GM19372 (cell line): ENCODE data around the gene HSPB6.

Source experiments
- ATAC-seq: cut with Tn5 transposase; IDR thresholded peaks from one replicate; pipeline ENCODE4 v1.9.1; 2021; ENCODE audit warnings: mild to moderate bottlenecking, low read depth, moderate library complexity; ENCODE audit not compliant: unreplicated experiment

HSPB6 gene

DNA sequence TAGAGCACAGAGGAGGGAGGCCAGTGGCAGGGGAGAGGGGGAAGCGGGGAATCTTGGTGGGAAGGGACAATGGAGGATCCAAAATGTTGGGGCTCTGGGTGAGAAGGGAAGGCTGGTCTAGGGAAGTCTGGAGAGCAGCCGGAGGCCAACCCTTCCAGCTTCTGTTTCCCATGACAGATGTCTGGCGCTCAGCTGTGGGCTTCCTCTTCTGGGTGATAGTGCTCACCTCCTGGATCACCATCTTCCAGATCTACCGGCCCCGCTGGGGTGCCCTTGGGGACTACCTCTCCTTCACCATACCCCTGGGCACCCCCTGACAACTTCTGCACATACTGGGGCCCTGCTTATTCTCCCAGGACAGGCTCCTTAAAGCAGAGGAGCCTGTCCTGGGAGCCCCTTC is 10.3 kb downstream of the HSPB6 start:
- no peak for ATAC-seq

DNA sequence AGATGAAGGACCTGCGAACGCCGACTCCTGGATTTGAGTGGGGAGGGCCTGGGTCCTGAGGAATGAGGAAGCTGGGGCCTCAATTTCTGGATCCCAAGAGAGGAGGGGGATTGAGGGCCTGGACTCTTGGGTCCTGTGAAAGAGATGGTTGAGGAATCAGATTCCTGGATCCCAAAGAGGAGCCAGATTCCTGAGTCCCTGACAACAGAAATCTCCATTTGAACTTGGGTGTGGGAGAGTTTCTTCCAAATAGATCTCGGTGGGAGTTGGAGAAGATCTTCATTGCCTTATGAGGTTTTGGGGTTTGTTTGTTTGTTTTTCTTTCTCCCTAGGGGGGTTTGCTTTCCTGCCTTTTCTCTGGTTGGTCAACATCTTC is 10.8 kb downstream of the HSPB6 start:
- ATAC-seq, result no peak

- peak; percentile 44 for ATAC-seq
Observed at GRCh38 chr19:35745328-35746086, 11.3 kb downstream of the HSPB6 start, which contains the start of the genes PSENEN and U2AF1L4. Gene PSENEN, plus strand, starts transcription at chr19:35745651. Its CDS starts 280 bp downstream, at chr19:35745931. Gene U2AF1L4, minus strand, starts transcription at chr19:35745418. Its CDS starts 27 bp downstream, at chr19:35745391.

- ATAC-seq, result peak; percentile 37
Observed at GRCh38 chr19:35744430-35745327, 12.2 kb downstream of the HSPB6 start.

GRCh38 chr19:35743640-35744429 is 13.0 kb downstream of the HSPB6 start:
- no peak for ATAC-seq

DNA sequence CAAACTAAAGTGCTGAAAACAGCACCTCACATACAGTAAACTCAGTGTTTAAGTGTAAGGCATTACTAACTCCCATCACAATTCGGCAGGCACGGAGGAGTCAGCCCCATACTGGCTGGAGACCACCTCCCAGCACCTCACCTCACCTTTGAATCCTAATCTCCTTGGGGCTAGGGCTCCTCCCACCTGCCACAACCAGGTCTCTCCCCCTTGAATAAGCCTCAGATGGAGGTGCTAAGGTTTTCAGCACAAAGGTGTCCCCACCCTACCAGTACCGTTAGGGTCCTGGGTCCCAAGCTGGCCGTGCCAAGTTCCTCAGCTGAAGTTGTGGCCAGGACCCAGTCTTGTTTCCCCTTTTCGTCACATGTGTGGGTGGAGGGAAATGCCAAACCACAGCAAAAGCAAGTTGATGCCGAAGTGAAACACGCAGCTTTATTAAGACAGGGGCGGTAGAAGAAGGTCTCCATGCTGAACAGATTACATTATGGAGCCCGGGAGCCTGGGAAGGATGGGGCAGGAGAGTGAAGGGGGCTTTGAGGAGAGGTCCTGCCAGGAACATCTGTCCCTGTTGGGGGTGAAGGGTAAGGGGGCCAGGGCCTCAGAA is 14.6 kb downstream of the HSPB6 start, which contains the start of gene IGFLR1:
TSS of gene IGFLR1 (minus strand) at position 332 of the 604 bp plus-strand sequence. CDS start 1,272 bp downstream, outside the sequence.
- ATAC-seq, result no peak

DNA sequence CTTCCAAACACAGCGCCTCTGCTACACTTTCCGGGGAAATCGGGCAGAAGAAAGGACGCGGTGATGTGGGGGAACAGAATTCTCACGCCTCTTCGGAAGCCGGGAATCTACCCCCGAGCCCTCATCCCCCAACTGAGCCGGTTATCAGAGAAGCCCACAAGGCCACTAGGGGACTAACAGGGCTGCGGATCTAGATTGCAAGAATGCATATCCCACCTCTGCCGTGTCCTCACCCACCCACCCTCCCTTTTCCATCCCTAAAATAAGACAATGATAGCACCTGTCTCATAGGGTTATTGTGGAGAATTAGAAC is 15.7 kb downstream of the HSPB6 start:
- no peak for ATAC-seq

- peak; percentile 55 for ATAC-seq
Observed at GRCh38 chr19:35740423-35741202, 16.2 kb downstream of the HSPB6 start.

- peak; percentile 20 for ATAC-seq
Observed at GRCh38 chr19:35740108-35740422, 16.8 kb downstream of the HSPB6 start.

DNA sequence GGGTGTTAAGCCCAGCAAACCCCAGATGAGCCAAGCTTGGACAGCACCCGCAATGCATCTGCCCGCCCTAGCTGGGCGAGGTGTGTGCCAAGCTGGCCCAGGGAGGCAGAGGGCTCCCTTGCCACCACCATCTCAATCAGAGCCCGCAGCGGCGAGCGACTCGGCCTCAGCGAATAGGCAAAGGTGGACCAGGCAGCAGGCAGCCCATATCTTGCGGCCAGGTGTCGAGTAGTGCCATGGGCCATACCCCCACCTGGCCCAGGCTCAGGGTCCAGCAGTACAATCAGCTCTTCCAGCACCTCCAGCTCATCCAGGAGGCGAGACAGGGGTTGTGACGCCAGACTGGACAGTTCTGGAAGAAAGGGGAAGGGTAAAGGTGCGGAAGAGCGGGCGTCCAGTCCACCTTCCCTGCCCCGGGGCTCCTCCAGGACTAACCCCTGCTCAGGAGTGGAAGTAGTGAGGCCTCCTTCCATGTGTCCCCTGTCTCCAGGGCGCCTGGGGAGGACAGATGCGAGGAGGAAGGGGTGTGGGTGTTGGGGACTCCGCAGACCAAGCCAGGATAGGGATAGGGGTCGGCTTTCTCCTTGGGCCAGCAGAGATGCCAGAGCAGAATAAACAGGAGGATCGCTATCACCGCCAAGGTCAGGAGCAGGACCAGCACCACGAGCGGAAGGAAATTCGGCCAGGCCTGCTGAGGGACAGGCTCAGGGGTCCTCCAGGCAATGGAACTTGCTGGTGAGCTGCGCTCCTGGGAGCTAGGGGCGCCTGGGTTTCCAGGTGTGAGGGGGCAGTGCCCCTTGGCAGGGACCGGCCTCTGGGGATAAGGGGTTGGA is 17.3 kb downstream of the HSPB6 start:
- no peak for ATAC-seq

DNA sequence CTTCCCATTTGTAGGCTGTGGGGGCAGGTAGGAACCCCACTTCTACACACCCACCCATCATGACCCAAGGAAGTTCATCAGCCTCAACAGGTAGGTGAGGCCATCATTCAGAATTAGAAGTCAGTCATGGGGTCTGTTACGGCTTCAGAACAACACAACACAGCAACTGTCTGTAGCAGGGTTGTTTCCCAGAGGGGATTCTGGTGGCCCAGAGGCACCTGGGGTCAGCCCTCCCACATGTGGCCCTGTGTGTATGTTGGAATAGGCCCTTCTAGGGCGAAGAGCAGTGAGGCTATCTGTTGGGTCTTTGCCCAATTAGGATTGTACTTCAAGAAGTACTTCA is 18.0 kb downstream of the HSPB6 start:
- no peak for ATAC-seq

DNA sequence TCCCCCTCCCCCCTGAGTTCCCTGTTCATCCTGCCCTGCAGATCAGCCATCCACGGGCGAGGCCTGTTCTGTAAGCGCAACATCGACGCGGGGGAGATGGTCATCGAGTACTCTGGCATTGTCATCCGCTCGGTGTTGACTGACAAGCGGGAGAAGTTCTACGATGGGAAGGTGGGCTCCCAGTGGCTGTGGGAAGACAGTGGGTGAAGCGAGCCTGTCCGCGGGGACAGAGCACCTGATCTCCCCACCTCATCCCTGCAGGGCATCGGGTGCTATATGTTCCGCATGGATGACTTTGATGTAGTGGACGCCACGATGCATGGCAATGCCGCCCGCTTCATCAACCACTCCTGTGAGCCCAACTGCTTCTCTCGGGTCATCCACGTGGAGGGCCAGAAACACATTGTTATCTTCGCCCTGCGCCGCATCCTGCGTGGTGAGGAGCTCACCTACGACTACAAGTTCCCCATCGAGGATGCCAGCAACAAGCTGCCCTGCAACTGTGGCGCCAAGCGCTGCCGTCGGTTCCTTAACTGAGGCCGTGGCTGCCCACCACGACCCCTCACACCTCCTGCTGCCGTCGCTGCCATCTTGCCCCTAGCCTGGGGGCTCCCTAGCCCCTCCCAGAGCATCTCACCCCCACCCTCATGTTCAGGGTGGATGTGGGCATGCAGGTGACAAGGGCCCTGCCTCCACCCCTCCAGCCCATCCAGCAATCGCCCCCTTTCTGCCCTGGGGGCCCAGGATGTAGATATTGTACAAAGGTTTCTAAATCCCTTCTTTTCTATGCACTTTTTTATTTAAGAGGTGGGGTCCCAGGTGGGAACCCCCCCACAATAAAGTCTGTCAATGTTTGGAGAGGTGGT is 18.6 kb downstream of the HSPB6 start:
- ATAC-seq, result no peak

GRCh38 chr19:35736913-35737886 is 19.6 kb downstream of the HSPB6 start:
- no peak for ATAC-seq

GRCh38 chr19:35734889-35735288 is 21.9 kb downstream of the HSPB6 start:
- ATAC-seq, result no peak

DNA sequence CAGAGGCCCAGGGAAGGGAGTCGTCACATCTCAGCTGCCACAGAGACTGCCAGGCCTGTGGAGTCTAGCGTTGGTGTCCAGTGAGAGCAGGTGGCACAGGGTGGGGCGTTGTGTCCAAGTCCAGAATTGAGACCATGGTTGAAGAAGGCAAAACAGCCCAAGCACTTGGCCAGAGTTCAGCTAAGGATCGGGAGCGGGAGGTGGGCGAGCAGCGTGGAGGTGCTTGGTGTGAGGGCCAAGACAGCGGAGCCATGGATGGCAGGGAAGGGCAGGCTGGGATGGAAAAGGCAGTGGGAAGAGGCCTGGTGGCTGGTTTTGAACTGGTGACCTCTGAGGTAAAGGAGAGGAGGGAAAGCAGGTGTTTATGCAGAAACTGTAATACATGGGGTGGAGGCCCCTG is 22.6 kb downstream of the HSPB6 start:
- no peak for ATAC-seq

GRCh38 chr19:35733180-35734125 is 23.4 kb downstream of the HSPB6 start:
- no peak for ATAC-seq
